ENCODE measurements around the gene GADD45GIP1. TPM values are rescaled to one million over a fixed set of nuclear protein-coding genes. Genes with fewer than 3 reads are reported as not detected.
A peak's percentile ranks its signal among the peaks of the same experiment; 100 is the strongest.

GADD45GIP1 gene
- total and polyA plus RNA-seq, 8 donors = 6.0 to 37.4 (median 10.1) TPM

- ATAC-seq = no peak
- 83 to 86% methylated on average over 16 of the region's 16 CpGs for WGBS, 2 donors
- TF ChIP-seq CTCF (IDR thresholded peaks at IDR 0.05) = no peak
These were observed 7.4 kb downstream of the GADD45GIP1 start for GRCh38 chr19:12949363-12950283.

GRCh38 chr19:12948612-12949362 lies 8.2 kb downstream of the GADD45GIP1 start:
- WGBS, 2 donors = 89 to 95% methylated on average over 30 of the region's 30 CpGs
- no peak for ATAC-seq
- Histone ChIP-seq H3K4me1 (peaks cover 7 to 21% (median 9%) of the 10 kb centered on the region in 3 donors), H3K9me3 (no peaks in the 10 kb centered on the region), H3K36me3 (peaks cover 0 to 56% (median 33%) of the 10 kb centered on the region in 3 donors), H3K27me3 (no peaks in the 10 kb centered on the region), H3K27ac (no peak overlapping the region), H3K4me3 (no peak overlapping the region)
- intact Hi-C loops (cut with DNase I) = no loop called here
- no peak for TF ChIP-seq CTCF (IDR thresholded peaks at IDR 0.05)
- no peak for FAIRE-seq
- DNase-seq = peak in 1 of 6 donors; percentile 72

More at GRCh38 chr19:12949363-12950283, 7.4 kb downstream of the GADD45GIP1 start:
- no peak overlapping the region for H3K27ac ChIP-seq
- peaks cover 0 to 50% (median 29%) of the 10 kb centered on the region in 3 donors for H3K36me3 ChIP-seq
- intact Hi-C loops (cut with DNase I) = no loop called here
- DNase-seq = no peak
- H3K9me3 ChIP-seq = no peaks in the 10 kb centered on the region
- FAIRE-seq = no peak
- no peaks in the 10 kb centered on the region for H3K27me3 ChIP-seq
- peaks cover 7 to 21% (median 9%) of the 10 kb centered on the region in 3 donors for H3K4me1 ChIP-seq
- no peak overlapping the region for H3K4me3 ChIP-seq

- Histone ChIP-seq H3K9me3 (no peaks in the 10 kb centered on the region), H3K27ac (no peak overlapping the region), H3K36me3 (peaks cover 4 to 60% (median 40%) of the 10 kb centered on the region in 3 donors), H3K27me3 (no peaks in the 10 kb centered on the region), H3K4me1 (peaks cover 7 to 17% (median 9%) of the 10 kb centered on the region in 3 donors), H3K4me3 (no peak overlapping the region)
- FAIRE-seq (no peak), DNase-seq (peak in 3 of 6 donors; percentile 31 to 75 (median 61)), ATAC-seq (no peak)
- intact Hi-C loops (cut with DNase I) = no loop called here
- WGBS, 2 donors = 74 to 79% methylated on average over 27 to 28 of the region's 28 CpGs
- TF ChIP-seq CTCF (IDR thresholded peaks at IDR 0.05) = no peak
These were observed 9.1 kb downstream of the GADD45GIP1 start for GRCh38 chr19:12947702-12948611.

DNA sequence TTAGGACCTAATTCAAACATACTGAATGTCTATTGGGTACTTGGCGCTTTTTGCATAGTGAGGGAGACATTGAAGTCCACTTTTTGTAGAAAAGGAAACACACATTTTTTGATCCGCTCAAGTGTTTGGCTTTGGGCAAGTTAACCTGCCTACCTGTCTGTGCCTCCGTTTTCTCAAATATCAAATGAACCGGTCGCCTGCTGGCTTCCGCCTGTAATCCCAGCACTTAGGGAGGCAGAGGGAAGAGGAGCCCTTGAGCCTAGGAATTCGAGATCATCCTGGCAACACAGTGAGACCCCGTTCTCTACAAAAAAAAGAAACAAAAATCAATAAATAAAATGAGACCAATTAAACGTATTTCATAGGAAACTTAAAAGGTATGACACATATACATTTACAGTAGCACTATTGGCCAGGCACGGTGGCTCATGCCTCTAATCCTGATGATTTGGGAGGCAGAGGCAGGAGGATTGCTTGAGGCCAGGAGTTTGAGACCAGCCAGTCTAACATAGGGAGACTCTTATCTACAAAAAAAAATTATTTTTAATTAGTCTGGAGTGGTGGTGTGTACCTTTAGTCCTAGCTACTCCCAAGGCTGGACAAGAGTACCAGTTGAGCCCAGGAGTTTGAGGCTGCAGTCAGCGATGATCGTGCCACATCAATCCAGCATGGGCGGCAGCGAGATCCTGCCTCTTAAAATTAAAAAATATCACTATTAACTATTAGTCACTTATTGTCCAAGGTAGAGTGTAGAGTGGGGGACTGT lies 10.1 kb downstream of the GADD45GIP1 start:
- DNase-seq (no peak), FAIRE-seq (no peak), ATAC-seq (no peak)
- Histone ChIP-seq H3K27ac (peak overlapping the region in 2 of 4 donors; percentile 87 to 90), H3K4me3 (peak overlapping the region in 3 of 4 donors; percentile 81 to 93 (median 86)), H3K36me3 (peaks cover 4 to 68% (median 40%) of the 10 kb centered on the region in 3 donors), H3K4me1 (peaks cover 7 to 19% (median 9%) of the 10 kb centered on the region in 3 donors), H3K27me3 (no peaks in the 10 kb centered on the region), H3K9me3 (no peaks in the 10 kb centered on the region)
- intact Hi-C loops (cut with DNase I) = no loop called here
- WGBS, 2 donors = 53 to 64% methylated on average over 14 of the region's 14 CpGs
- TF ChIP-seq CTCF (IDR thresholded peaks at IDR 0.05) = no peak

Data from pancreas (tissue), 10 donors.